Measurements from ENCODE around the gene FTSJ1. TPM values are rescaled to one million over a fixed set of nuclear protein-coding genes. Genes with fewer than 3 reads are reported as not detected.
"Not testable (repeated sequence)": the region's sequence is repeated elsewhere in the genome, so short reads cannot be mapped to it uniquely, and the experiment has no call there.

Gene FTSJ1
- 48.1 and 92.2 TPM in 2 replicates for total RNA-seq

GRCh38 chrX:48475774-48476577 is at the start of gene FTSJ1:
TSS of gene FTSJ1 (plus strand) at chrX:48476199. CDS start at chrX:48478048, 1,849 bp downstream.
- peak; percentile 83 for DNase-seq (ENCODE audit: low read depth)

- DNase-seq (ENCODE audit: low read depth): not testable (repeated sequence)
Measured at GRCh38 chrX:48427027-48427716, 48.8 kb upstream of the FTSJ1 start.

GRCh38 chrX:48429606-48430005 is 46.4 kb upstream of the FTSJ1 start:
- DNase-seq (ENCODE audit: low read depth): not testable (repeated sequence)

GRCh38 chrX:48430166-48430565 is 45.8 kb upstream of the FTSJ1 start:
- peak; percentile 11 for DNase-seq (ENCODE audit: low read depth)

GRCh38 chrX:48433713-48434112 is 42.3 kb upstream of the FTSJ1 start:
- not testable (repeated sequence) for DNase-seq (ENCODE audit: low read depth)

- not testable (repeated sequence) for DNase-seq (ENCODE audit: low read depth)
Measured at GRCh38 chrX:48447201-48447600, 28.8 kb upstream of the FTSJ1 start.

GRCh38 chrX:48450076-48450475 is 25.9 kb upstream of the FTSJ1 start:
- no peak for DNase-seq (ENCODE audit: low read depth)

GRCh38 chrX:48451708-48452107 is 24.3 kb upstream of the FTSJ1 start:
- DNase-seq (ENCODE audit: low read depth): no peak

- DNase-seq (ENCODE audit: low read depth): no peak
Measured at GRCh38 chrX:48456628-48457331, 19.2 kb upstream of the FTSJ1 start.

- no peak for DNase-seq (ENCODE audit: low read depth)
Measured at GRCh38 chrX:48458711-48459110, 17.3 kb upstream of the FTSJ1 start.

- no peak for DNase-seq (ENCODE audit: low read depth)
Measured at GRCh38 chrX:48459483-48459882, 16.5 kb upstream of the FTSJ1 start.

GRCh38 chrX:48460031-48460430 is 16.0 kb upstream of the FTSJ1 start:
- DNase-seq (ENCODE audit: low read depth): no peak

- DNase-seq (ENCODE audit: low read depth): no peak
Measured at GRCh38 chrX:48460606-48461005, 15.4 kb upstream of the FTSJ1 start.

- no peak for DNase-seq (ENCODE audit: low read depth)
Measured at GRCh38 chrX:48461830-48462229, 14.2 kb upstream of the FTSJ1 start.

- DNase-seq (ENCODE audit: low read depth): peak; percentile 77
Measured at GRCh38 chrX:48465336-48465933, 10.6 kb upstream of the FTSJ1 start.

- DNase-seq (ENCODE audit: low read depth): no peak
Measured at GRCh38 chrX:48466696-48467095, 9.3 kb upstream of the FTSJ1 start.

GRCh38 chrX:48467281-48467761 is 8.7 kb upstream of the FTSJ1 start:
- DNase-seq (ENCODE audit: low read depth): no peak

- DNase-seq (ENCODE audit: low read depth): no peak
Measured at GRCh38 chrX:48468247-48468671, 7.7 kb upstream of the FTSJ1 start.

GRCh38 chrX:48468693-48469691 is 7.0 kb upstream of the FTSJ1 start:
- no peak for DNase-seq (ENCODE audit: low read depth)

- DNase-seq (ENCODE audit: low read depth): no peak
Measured at GRCh38 chrX:48470110-48470832, 5.7 kb upstream of the FTSJ1 start, which contains the start of gene SLC38A5. TSS of gene SLC38A5 (minus strand) at chrX:48470260. CDS start at chrX:48467924, 2,336 bp downstream.
